LNCaP clone FGC (cell line): ENCODE measurements around the gene HNRNPF.
A peak's percentile ranks its signal among the peaks of the same experiment; 100 is the strongest.

Experiments
- DNase-seq: peaks from one replicate; pipeline ENCODE4 v3.0.0-alpha.2; 2011; ENCODE audit warnings: low read depth
- H3K4me3 ChIP-seq: 2 replicates; pipeline ENCODE4 v1.5.1; 2011; ENCODE audit warnings: mild to moderate bottlenecking, low read depth, low read length, control low read depth
- TF ChIP-seq, protein P1 (sequence below): IDR thresholded peaks from 2 replicates; pipeline ENCODE4 v1.5.1; 2012; ENCODE audit warnings: mild to moderate bottlenecking; ENCODE audit not compliant: control insufficient read depth, insufficient read depth; ENCODE audit errors: extremely low read depth

Gene HNRNPF

GRCh38 chr10:43444897-43445466, 36.0 kb upstream of the HNRNPF start:
- H3K4me3 ChIP-seq = no peak overlapping the region
- DNase-seq = no peak
- TF ChIP-seq, protein P1, sequence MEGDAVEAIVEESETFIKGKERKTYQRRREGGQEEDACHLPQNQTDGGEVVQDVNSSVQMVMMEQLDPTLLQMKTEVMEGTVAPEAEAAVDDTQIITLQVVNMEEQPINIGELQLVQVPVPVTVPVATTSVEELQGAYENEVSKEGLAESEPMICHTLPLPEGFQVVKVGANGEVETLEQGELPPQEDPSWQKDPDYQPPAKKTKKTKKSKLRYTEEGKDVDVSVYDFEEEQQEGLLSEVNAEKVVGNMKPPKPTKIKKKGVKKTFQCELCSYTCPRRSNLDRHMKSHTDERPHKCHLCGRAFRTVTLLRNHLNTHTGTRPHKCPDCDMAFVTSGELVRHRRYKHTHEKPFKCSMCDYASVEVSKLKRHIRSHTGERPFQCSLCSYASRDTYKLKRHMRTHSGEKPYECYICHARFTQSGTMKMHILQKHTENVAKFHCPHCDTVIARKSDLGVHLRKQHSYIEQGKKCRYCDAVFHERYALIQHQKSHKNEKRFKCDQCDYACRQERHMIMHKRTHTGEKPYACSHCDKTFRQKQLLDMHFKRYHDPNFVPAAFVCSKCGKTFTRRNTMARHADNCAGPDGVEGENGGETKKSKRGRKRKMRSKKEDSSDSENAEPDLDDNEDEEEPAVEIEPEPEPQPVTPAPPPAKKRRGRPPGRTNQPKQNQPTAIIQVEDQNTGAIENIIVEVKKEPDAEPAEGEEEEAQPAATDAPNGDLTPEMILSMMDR = no peak

- no peak overlapping the region for H3K4me3 ChIP-seq
- no peak for DNase-seq
- TF ChIP-seq, protein P1 = no peak
These were observed 35.3 kb upstream of the HNRNPF start for GRCh38 chr10:43444323-43444722.

DNA sequence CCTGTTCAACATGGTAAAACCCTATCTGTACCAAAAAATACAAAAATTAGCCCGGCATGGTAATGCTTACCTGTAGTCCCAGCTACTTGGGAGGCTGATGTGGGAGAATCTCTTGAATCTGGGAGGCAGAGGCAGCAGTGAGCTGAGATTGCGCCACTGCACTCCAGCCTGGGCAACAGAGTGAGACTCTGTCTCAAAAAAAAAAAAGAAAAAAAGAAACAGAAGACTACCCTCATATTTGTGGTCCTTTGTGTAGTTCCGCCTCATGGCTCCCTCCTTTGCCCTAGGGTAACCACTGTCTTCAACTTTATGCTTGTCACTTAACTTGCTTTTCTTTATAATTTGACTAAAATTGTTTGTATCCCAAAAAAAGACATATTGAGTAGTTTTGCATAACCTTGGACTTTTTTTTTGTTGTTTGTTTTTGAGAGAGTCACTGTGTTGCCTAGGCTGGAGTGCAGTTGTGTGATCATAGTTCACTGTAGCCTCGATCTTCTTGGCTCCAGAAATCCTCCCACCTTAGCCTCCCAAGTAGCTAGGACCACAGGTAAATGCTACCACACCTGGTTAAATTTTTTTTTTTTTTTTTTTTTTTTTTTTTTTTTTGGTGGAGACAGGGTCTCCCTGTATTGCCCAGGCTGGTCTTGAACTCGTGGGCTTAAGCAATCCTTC, 31.6 kb upstream of the HNRNPF start:
- TF ChIP-seq, protein P1 = no peak
- no peak for DNase-seq

GRCh38 chr10:43437141-43437870, 28.3 kb upstream of the HNRNPF start:
- DNase-seq = no peak
- peak overlapping the region; percentile 70 for H3K4me3 ChIP-seq
- TF ChIP-seq, protein P1 = no peak

More for the DNA sequence above, 31.6 kb upstream of the HNRNPF start:
- H3K4me3 ChIP-seq = no peak overlapping the region

GRCh38 chr10:43436291-43437140, 27.5 kb upstream of the HNRNPF start, which contains the start of gene ZNF487:
TSS of gene ZNF487 (plus strand) at chr10:43437111. CDS start at chr10:43475814, 38,703 bp downstream.
- H3K4me3 ChIP-seq = peak within 1 kb of the TSS; percentile 70
- TF ChIP-seq, protein P1 = peak; percentile 17
- peak; percentile 55 for DNase-seq

DNA sequence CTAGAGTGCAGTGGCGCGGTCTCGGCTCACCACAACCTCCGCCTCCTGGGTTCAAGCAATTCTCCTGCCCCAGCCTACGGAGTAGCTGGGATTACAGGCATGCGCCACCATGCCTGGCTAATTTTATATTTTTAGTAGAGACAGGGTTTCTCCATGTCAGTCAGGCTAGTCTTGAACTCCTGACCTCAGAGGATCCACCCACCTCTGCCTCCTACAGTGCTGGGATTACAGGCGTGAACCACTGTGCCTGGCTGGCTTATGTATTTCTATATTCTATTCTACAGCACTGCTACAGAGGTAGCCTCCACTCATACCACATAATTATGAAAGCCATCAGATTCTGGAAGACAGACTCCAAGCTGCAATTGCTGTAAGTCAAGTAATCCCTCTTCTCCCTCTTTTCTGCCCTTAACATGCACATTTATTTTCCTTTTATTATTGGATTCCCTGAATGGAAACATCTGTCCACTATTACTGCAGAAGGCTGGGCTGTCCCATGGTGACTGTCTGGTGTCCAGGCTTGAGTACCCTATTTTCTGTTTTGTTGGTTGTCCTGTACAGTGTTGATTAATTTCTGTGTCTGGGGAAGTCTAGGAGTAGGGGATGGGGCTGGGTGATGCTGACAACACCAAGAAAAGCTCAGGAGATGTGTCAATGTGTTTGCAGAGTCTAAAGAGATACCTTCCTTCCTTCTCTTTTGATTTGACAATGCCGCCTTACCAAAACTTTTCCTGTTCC, 22.1 kb upstream of the HNRNPF start:
- H3K4me3 ChIP-seq = no peak overlapping the region
- no peak for DNase-seq
- TF ChIP-seq, protein P1 = no peak
